HG03064 (cell line): ENCODE data around the gene MLLT10.
A peak's percentile ranks its signal among the peaks of the same experiment; 100 is the strongest.

Experiments used
- ATAC-seq: cut with Tn5 transposase; IDR thresholded peaks from one replicate; pipeline ENCODE4 v1.9.1; 2021; ENCODE audit warnings: low read depth; ENCODE audit not compliant: unreplicated experiment

MLLT10 gene

GRCh38 chr10:21724020-21724589, 190.1 kb downstream of the MLLT10 start:
- no peak for ATAC-seq

- peak; percentile 90 for ATAC-seq
Observed at GRCh38 chr10:21724687-21725367, 190.8 kb downstream of the MLLT10 start.

GRCh38 chr10:21726601-21727225, 192.7 kb downstream of the MLLT10 start:
- ATAC-seq = no peak

- no peak for ATAC-seq
Observed at GRCh38 chr10:21727452-21728168, 193.6 kb downstream of the MLLT10 start.

GRCh38 chr10:21728618-21729017, 194.6 kb downstream of the MLLT10 start:
- ATAC-seq = no peak

- ATAC-seq = peak; percentile 96
Observed at GRCh38 chr10:21732067-21732772, 198.2 kb downstream of the MLLT10 start.

GRCh38 chr10:21733710-21734109, 199.7 kb downstream of the MLLT10 start:
- no peak for ATAC-seq

- no peak for ATAC-seq
Observed at GRCh38 chr10:21737106-21737505, 203.1 kb downstream of the MLLT10 start.

GRCh38 chr10:21740989-21741388, 207.0 kb downstream of the MLLT10 start:
- ATAC-seq = no peak

GRCh38 chr10:21742740-21743412, 208.8 kb downstream of the MLLT10 start:
- ATAC-seq = no peak

GRCh38 chr10:21744223-21744622, 210.2 kb downstream of the MLLT10 start:
- no peak for ATAC-seq

- ATAC-seq = no peak
Observed at GRCh38 chr10:21746118-21746517, 212.1 kb downstream of the MLLT10 start.

- ATAC-seq = no peak
Observed at GRCh38 chr10:21747809-21748208, 213.8 kb downstream of the MLLT10 start.

GRCh38 chr10:21749788-21750187, 215.8 kb downstream of the MLLT10 start:
- no peak for ATAC-seq

- ATAC-seq = no peak
Observed at GRCh38 chr10:21750424-21750823, 216.4 kb downstream of the MLLT10 start.

- ATAC-seq = no peak
Observed at GRCh38 chr10:21751341-21752310, 217.6 kb downstream of the MLLT10 start.

GRCh38 chr10:21753497-21754270, 219.7 kb downstream of the MLLT10 start:
- ATAC-seq = no peak

GRCh38 chr10:21754410-21755011, 220.5 kb downstream of the MLLT10 start:
- no peak for ATAC-seq
